HG03378 (cell line): ENCODE results near the gene PRSS35.
"Not testable (repeated sequence)": the region's sequence is repeated elsewhere in the genome, so short reads cannot be mapped to it uniquely, and the experiment has no call there.

Experiments used
- ATAC-seq: cut with Tn5 transposase; IDR thresholded peaks from one replicate; pipeline ENCODE4 v1.9.1; 2021; ENCODE audit warnings: mild to moderate bottlenecking, moderate library complexity; ENCODE audit not compliant: unreplicated experiment

PRSS35 gene

DNA sequence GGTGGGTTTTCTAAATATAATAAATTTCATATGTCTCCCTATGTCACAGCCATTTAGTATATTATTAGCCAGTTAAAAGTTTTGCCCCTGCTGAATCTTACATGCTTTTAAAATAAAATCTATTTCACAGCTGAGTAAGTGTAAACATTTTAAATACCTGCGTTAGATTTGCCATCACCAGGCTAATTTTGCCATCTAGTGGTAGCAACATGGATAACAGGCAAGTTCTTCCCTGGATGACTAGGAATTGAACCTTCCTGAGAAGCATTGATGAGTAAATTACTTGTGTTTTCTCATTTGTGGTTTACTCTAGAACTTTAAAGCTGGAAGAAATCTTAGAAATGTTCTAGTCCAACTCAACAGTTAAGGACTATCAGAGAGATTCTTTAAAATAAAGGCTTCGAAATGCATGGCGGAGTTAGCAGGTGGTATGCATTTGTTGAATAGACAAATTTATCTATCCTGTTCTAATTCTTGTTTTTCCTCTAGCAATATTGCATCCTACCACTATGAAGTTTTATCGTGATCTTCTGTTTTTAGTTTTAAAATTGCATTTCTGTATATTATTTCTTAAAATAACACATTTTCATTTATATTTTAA lies 2.6 kb downstream of the PRSS35 start:
- ATAC-seq = peak; percentile 62

DNA sequence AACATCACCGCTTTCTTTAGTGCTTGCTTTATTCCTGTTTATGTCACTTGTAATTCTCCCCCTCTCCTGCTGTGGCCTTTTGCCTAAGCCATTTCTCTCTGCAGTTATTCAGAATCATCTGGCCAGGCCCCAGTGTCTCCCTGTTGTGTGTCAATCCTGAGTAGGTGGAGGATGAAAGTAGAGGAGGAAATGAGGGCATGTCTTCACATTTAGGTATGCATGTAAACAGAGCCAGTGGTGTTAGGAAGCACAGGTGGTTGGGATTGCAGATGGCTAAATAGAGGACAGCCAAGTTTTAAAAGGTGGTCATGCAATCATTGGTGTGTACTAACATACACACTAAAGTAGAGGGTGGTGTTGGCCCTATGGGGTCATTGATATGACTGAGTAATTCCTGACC lies 5.2 kb downstream of the PRSS35 start:
- ATAC-seq = no peak

DNA sequence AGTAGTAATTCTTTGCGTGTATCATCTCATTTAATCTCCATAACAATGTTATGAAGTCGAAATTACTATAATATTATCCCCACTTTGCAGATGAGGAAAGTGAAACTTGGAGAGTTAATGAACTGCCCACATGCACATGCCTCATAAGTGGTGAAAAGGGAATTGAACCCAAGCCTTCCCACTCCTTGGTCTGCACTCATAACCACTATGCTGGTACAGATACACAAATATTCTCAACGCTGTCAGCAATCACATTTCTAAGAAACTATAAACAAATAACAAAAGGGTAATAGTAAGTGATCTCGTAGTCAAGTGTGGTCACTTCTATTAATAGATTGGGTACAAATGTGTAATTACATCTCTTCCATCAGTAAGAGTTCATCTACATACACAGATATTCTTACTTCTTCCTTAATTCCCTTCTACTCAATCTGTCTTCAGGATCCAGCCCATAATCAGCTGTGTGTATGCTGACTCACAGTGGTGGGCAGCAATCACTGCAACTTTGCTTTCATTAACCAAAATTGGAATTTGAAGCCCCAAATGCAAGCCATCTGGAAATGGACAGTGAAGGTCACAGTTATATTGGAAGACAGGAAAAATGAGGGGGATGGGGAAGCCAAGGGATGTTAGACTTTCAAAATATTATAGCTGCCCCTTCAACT lies 6.6 kb downstream of the PRSS35 start:
- no peak for ATAC-seq

DNA sequence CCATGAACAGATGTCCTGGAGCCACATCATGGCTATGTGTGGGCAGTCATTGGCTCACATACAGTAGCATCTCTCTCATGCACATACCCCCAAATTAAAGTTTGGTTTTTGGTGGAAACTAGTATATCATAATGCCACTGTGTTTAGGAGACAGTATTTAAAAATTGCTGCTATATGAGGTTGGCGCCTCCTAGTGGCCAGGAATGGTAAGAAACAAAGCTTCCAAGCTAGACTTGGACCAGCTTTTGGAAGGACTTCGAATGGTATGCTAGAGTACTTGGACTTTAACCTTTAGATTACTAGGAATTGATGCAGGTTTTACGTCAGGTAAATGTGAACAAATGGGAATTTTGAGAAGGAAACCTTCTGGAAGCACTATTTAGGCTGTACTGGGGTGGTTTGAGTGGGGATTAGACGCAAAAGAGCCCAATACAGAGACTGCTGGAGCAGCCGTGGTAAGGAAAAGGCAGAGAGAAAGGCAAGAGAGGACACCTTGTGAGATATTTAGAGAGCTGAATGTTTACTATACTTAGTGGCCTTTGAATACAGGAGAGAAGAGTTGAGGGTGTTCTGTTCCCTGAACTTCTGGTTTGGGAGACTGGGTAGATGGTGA lies 23.8 kb downstream of the PRSS35 start:
- ATAC-seq = peak; percentile 79

DNA sequence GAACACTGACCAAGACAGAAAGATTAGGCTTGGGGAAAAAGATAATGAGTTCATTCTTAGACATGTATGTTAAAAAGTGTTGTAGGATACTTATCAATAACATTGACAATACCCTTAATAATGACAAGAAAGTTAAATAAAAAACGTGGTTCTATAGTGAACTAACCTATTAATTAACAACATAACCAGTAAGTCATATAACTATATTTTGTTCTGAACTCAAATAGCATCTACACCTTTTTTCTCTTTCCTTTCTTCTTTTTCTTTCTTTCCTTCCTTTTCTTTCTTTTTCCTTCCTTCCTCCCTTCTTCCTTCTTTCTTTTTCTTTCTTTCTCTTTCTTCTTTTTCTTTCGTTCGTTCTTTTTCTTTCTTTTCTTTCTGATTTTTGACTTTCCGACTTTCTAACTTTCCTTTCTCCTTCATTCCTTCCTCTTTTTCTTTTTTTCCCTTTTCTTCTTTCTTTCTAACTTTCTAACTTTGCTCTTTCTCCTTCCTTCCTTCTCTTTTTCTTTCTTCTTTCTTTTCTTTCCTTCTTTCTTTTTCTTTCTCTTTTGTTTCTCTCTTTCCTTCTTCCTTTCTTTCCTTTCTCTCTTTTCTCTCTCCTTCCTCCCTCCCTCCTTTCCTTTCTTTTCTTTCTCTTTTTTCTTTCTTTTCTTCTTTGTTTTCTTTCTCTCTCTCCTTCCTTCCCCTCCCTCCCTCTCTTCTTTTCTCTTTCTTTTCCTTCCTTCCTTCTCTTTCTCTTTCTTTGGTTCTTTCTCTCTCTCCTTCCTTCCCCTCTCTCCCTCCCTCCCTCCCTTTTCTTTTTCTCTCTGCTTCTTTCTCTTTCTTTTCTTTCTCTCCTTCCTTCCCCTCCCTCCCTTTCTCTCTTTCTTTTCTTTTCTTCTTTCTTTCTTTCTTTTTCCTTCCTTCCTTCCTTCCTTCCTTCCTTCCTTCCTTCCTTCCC lies 24.6 kb downstream of the PRSS35 start:
- ATAC-seq = no peak

DNA sequence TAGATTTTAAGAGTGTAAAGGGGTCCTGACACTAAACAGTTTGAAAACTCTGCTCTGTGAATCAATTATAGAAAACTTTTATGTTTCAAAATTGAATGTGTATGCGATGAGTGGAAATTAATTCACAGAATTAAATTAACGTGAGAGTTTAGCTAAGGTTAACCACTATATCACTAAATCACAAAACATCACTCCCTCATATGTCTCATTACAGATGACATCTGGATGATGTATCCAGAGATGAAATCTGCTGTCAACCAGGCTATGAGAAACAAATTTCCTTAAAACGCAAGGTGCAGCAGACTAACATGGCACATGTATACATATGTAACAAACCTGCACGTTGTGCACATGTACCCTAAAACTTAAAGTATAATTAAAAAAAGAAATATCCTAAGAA lies 27.3 kb downstream of the PRSS35 start:
- no peak for ATAC-seq

DNA sequence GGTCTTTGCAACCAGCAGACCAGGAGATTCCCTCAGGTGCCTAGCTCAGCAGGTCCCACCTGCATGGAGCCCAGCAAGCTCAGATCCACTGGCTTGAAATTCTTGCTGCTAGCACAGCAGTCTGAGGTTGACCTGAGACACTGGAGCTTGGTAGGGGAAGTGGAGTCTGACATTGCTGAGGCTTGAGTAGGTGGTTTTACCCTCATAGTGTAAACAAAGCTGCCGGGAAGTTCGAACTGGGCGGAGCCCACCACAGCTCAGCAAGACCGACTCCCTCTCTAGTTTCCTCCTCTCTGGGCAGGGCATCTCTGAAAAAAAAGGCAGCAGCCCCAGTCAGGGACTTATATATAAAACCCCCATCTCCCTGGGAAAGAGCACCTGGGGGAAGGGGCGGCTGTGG lies 34.3 kb downstream of the PRSS35 start:
- no peak for ATAC-seq

DNA sequence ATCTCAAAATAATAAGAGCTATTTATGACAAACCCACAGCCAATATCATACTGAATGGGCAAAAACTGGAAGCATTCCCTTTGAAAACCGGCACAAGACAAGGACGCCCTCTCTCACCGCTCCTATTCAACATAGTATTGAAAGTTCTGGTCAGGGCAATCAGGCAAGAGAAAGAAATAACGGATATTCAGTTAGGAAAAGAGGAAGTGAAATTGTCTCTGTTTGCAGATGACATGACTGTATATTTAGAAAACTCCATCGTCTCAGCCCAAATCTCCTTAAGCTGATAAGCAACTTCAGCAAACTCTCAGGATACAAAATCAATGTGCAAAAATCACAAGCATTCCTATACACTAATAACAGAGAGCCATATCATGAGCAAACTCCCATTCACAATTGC lies 38.1 kb downstream of the PRSS35 start:
- not testable (repeated sequence) for ATAC-seq

DNA sequence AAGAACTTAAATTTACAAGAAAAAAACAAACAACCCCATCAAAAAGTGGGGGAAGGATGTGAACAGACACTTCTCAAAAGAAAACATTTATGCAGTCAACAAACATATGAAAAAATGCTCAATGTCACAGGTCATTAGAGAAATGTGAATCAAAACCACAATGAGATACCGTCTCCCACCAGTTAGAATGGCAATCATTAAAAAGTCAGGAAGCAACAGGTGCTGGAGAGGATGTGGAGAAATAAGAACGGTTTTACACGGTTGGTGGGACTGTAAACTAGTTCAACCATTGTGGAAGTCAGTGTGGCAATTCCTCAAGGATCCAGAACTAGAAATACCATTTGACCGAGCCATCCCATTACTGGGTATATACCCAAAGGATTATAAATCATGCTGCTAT lies 39.4 kb downstream of the PRSS35 start:
- ATAC-seq = not testable (repeated sequence)

DNA sequence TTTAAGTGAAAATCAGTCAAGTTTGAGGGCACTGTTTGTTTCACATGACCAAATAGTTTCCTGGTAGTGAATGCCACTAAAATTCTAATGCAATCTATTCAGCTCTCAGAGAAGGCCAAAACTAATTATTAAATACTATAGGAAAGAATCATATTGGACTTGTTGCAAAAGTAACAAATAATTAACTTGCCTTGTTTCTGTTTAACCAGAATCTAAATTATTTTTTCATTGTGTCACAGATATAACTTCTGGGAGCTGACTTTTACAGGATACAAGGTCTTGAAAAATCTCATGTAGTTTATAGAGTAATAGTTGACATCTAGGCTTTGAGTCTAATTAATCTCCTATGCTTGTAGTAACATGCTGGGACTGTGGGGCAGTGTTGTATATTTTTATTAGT lies 44.5 kb downstream of the PRSS35 start:
- ATAC-seq = no peak

DNA sequence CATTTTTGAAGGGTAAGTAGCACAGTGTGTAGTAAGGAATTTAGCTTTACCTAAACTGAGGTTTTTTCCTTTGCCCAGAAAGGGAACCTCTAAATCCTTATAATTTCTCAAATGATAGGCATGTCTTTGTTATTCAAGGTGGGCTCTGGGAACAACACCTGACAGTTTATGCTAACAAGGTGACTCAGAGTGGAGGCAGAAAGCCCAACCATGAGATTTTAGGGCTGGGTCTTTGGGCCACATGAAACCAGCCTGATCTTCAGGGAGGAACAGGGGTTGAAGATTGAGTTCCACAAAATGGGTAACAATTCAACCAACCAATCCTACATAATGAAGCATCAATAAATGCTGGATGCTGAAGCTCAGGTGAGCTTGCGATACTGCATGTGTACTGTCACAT lies 46.6 kb downstream of the PRSS35 start:
- ATAC-seq = no peak

DNA sequence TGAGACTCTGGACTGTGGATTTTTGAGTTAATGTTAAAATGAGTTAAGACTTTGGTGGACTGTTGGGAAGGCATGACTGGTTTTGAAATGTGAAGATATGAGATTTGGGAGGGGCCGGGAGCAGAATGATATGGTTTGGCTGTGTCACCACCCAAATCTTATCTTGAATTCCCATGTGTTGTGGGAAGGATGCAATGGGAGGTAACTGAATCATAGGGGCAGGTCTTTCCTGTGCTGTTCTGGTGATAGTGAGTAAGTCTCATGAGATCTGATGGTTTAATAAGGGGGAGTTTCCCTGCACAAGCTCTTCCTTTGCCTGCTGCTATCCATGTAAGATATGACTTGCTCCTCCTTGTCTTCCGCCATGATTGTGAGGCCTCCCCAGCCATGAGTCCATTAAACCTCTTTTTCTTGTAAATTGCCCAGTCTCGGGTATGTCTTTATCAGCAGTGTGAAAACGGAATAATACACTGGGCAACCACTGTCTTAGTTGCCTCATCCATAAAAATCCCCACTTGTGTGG lies 59.4 kb downstream of the PRSS35 start:
- ATAC-seq = not testable (repeated sequence)

DNA sequence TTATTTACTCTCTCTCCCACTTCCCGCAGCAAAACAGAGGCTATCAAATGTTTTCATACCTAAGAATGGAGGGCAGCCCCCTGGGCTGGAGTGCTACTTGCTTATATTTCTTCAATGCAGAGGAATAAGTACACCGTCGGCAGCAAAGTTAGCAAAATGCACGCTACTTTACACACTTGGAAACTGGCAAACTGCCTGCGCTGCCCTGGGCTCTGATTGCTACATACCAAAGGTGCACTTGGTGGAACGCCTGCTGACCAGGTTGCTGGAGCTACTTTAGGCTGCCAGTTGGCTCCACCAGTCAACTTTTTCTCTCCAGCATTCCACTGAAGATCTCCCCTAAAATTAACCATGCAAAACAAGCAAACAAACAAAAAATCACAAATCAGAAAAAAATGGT lies 62.4 kb downstream of the PRSS35 start:
- no peak for ATAC-seq
